Posterior vena cava (tissue), 2 donors: ENCODE data around the gene WBP2. TPM values are rescaled to one million over a fixed set of nuclear protein-coding genes. Genes with fewer than 3 reads are reported as not detected.

Experiments
- DNase-seq: peaks from one replicate; pipeline ENCODE4 v3.0.0-alpha.2; 2020; ENCODE audit warnings: low spot score
- intact Hi-C, 2 donors: fragments of 100-400 bp; cut with DNase I; formaldehyde crosslinking; loops; one replicate each; pipeline versions ENCODE4 v1.14.1 to v1.14.2; 2022 to 2023
- long read RNA-seq, 2 donors: library from polyadenylated mRNA; unstranded; transcript quantifications; one replicate each; pipeline ENCODE4 v2.0.0, GENCODE V29; 2020 to 2021
- total RNA-seq, 2 donors: library from RNA; stranded (reverse); fragmentation: NEBNext Ultra II Directional; extraction: Animal tissue kit (Norgen Biotek cat#: 25700); gene quantifications; one replicate each; pipeline ENCODE4 v1.2.1, GENCODE V29; 2021
- donor health status: DM: yes; HTN: yes; CAD: no.
- donor health status: DM: yes; HTN: yes; CAD: no.

WBP2 gene
- total RNA-seq, result 100 to 1,000 TPM in 1 of 2 donors, 10 to 100 TPM in 1; 75.8 to 111 TPM
- long read RNA-seq, donor 1, transcript WBP2-201 (8 exons, 1,944 nt), result major isoform, 7 of 54 reads
- long read RNA-seq, donor 1, partial matches to known transcripts, result 4 of 54 reads
- long read RNA-seq, donor 1, other reads (novel, unspliced or antisense), result 42 of 54 reads
- long read RNA-seq, donor 2, transcript WBP2-209 (4 exons, 747 nt), result minor isoform, 7 of 221 reads
- long read RNA-seq, donor 2, transcript WBP2-201 (8 exons, 1,944 nt), result major isoform, 80 of 221 reads
- long read RNA-seq, donor 2, partial matches to known transcripts, result 16 of 221 reads
- long read RNA-seq, donor 2, other reads (novel, unspliced or antisense), result 118 of 221 reads

DNA sequence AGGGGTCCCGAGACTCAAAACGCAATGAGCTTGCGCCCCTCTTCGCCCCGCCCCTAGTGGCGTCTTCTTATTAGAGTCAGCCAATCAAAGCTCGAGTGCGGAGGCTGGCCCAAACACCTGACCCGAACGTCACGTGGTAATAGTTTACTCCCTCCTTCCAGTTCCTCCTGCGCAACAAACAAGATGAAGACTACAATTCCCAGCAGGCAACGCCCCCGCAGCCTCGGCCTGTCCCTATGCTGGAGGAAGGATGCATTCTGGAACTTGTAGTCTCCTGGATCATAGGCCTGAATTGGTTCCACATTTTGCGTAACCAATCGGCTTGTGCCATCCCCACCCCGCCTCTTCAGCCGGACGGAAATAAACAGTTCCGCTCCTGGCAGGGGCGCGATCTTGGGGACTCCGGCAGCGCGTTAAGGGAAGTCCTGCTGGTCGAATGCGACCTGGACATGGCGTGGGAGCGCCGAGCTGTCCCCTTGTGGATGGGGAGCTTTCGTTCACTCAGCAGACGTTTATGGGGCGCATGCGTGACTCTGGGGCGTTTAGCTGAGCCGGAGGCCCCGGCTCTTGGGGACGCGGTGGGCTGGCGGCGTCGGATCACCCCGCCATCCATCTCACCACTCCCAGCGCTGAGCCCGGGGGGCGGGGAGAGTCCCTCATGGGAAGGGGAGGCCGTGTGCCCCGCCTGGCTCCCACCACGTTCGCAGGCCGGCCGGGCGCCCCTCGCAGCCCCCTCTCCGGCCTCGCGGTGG lies at the start of gene WBP2:
Gene WBP2, minus strand, starts transcription at position 26 of the 752 bp plus-strand sequence. CDS start 38 bp downstream, outside the sequence.
- intact Hi-C loops, result no loop called here
- peak; percentile 99 for DNase-seq

- no peak for DNase-seq
Measured at GRCh38 chr17:75902406-75902805, 47.3 kb upstream of the WBP2 start.

GRCh38 chr17:75901727-75902126 lies 46.6 kb upstream of the WBP2 start:
- intact Hi-C loops, result loop anchor here in 1 of 2 donors (1.0 kb wide), 1 partner anchor 39 kb away; no protein-coding TSS in a partner anchor
- peak; percentile 75 for DNase-seq

More at GRCh38 chr17:75902406-75902805, 47.3 kb upstream of the WBP2 start:
- intact Hi-C loops, result loop anchor here in 1 of 2 donors (1.0 kb wide), 1 partner anchor 38 kb away; no protein-coding TSS in a partner anchor

GRCh38 chr17:75900691-75901533 lies 45.8 kb upstream of the WBP2 start:
- DNase-seq, result no peak
- intact Hi-C loops, result no loop called here

DNA sequence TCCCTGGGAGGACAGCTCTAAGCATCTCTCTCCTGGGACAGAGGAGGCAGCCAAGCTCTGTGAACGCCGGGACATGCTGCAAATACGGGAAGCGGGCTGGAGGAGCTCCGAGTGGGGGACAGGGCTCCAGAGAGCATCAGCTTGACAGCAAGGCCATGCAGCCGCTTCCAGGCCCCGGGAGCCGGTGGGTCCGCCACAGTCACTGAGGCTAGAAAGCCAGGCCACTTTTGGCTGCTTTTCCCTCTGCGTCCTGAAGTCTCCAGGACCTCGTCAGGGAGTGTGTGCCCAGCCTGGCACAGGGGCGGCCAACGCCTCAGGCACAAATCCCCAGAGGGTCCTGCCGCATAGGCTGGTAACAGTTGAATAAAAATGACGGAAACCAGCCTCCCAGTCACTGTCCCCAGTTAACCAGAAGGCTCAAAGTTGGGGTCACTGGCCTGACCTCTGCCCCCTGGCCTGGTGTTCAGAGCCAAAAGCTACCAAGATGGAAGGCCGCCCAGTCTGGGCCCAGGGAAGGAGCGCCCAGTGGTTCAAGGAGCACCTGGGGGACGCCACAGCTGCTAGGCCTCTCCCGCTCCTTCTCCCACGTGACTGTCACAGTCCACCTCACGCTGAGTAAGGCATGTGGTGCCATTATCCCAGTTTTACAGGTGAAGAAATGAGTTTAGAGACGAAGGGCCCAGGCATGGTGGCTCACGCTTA lies 44.8 kb upstream of the WBP2 start:
- DNase-seq, result no peak

GRCh38 chr17:75899353-75899752 lies 44.2 kb upstream of the WBP2 start:
- DNase-seq, result no peak
- intact Hi-C loops, result no loop called here

More for the DNA sequence above, 44.8 kb upstream of the WBP2 start:
- intact Hi-C loops, result no loop called here

DNA sequence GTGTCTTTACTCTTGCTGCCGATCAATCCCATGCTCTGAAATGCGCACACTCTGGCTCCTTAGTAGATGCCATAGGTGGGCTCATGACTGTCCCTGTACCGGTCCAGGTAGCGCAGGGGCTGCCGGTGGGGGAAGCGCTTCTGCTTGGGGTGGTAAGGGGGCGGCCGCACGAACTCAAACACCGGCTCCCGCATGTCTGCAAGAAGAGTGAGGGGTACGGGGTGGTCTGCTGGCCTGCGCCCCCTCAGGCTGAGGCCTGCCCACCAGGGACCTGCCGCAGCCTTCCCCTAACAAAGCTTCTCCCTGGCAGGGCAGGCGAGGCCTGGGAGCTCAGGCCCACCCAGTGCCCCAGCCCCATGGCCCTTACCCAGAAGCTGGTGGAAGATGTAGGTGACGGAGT lies 43.7 kb upstream of the WBP2 start:
- intact Hi-C loops, result no loop called here
- no peak for DNase-seq

GRCh38 chr17:75898065-75898464 lies 42.9 kb upstream of the WBP2 start:
- DNase-seq, result no peak
- intact Hi-C loops, result no loop called here

DNA sequence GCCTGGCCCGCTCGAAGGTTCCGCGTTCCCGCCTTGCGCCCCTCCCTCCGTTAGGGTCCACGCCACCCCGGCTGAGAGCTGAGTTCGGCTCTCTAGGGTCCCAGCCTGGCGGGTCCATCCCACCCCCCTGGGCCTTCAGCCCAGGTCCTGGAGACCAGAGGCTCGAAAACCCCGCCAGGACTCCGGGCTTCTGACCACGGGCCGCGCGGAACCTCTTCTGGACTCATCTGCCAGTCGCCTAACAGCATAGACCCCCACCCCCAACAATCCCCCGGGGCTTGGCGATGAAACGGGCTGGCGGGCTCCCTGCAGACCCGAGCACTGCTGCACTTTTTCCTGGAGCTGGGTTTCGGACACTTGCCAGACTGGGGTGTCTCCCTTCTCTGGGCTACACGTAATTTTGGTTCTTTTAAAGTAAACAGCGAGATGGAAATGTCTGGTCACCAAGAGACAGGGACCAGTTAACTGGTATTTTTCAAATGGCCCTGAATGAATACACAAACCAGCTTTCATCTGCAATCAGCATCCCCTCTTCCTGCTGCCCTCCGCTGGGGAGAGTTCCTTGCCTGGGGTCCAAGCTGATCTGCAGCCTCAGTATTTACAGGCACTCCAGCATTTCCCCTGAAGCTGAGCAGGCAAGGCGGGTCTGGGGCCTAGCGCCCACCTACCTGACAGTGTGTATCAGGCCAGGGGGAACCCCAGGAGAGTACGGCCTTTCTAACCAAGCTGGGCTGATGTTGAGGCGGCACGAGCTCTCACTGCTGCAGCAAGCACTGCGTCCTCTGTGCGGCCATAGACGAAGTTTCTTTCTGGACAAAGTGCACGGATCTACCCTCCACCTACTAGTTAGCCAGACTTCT lies 42.3 kb upstream of the WBP2 start:
- intact Hi-C loops, result no loop called here
- peak; percentile 88 for DNase-seq

DNA sequence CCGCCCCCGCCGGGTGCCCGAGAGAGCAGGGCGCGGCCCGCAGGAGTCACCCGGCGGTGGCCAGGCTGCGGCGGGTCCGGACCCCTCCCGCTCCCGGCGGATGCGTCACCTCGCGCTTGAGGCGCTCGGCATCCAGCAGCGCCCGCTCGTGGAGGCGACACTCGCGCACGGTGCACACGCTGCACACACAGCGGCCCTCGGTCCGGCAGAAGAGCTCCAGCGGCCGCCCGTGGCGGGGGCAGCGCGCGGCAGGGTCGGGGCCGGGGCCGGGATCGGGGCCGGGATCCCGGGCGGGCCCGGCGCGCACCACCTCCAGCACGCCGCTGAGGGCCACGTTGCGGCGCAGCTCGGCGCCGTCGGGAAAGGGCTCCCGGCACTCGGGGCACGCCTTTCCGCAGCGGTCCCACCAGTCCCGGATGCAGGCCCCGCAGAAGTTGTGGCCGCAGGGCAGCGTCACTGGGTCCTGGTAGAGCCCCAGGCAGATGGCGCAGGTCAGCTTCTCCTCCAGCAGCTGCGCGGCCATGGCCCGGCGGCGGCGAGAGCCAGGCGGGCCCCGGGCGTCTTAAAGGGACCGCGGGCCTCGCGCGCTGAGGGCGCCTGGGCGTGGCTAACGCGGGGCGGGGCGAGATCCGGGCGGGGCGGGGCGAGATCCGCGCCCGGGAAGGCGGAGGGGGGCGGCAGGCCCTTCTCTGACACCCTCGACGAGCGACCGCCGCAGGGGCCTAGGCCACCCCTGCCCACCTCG lies 41.5 kb upstream of the WBP2 start, which contains the start of gene TRIM65:
Gene TRIM65, minus strand, starts transcription at position 537 of the 745 bp plus-strand sequence. Its CDS starts 14 bp downstream, at position 523.
- DNase-seq, result peak; percentile 97
- intact Hi-C loops, result no loop called here

DNA sequence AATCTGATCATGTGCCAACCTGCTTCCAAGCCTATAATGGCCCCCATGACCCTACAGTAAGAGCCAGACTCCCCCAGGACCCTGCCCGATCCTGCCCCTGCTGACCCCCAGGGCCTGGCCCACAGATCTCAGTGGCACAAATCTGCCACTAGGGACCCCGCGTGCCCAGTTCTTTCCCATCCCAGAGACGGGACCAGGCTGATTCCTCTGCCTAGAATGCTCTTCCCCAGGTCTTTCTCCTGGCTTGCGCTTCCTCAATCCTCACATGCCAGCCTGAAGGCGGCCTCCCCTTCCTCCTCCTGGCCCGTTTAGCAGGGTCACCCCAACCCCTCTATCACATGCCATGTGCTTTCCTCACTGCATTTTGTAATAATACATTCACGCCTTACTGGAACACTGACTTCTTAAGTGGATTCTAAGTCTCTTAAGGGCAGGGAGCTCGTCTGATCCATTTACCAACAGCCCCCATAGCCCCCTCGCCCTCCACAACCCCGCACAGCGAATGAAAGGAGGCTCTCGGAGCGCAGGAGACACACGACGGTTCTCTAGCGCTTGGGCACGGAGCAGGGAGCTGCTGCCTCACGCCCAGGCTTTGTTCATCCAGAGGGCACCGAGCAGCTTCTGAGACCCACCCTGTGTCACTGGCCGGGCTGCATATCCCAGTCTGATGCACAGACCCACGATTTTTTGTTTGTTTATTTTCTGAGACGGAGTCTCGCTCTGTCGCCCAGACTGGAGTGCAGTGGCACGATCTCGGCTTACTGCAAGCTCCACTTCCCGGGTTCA lies 40.4 kb upstream of the WBP2 start:
- intact Hi-C loops, result no loop called here
- no peak for DNase-seq

DNA sequence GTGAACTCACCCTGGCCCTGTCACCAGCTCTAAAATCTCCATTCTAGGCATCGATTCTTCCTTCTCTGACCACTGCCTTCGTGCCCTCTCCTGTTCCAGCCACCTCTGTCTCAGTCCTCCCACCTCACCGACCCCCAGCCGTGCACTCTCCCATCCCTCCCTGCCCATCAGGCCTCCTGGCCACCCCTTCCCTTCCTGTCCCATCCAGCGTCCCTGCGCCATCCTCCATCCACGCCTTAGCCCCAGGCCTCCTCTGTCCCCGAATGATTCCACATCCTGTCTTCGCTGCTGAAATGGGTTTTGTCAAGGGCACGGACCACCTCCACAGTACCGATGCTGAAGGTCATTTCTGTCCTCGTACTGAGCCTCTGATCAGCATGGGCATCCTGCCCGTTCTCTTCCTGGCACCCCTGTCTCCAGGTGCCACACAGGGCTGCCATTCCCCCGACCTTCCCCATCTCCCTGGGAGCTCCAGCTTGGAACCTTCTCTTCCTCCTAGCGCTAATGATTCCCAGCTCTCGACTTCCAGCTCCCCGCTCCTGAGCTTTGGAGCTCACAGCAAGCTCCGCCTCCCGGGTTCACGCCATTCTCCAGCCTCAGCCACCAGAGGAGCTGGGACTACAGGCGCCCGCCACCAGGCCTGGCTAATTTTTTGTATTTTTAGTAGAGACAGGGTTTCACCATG lies 39.1 kb upstream of the WBP2 start:
- DNase-seq, result peak; percentile 69
- intact Hi-C loops, result no loop called here

DNA sequence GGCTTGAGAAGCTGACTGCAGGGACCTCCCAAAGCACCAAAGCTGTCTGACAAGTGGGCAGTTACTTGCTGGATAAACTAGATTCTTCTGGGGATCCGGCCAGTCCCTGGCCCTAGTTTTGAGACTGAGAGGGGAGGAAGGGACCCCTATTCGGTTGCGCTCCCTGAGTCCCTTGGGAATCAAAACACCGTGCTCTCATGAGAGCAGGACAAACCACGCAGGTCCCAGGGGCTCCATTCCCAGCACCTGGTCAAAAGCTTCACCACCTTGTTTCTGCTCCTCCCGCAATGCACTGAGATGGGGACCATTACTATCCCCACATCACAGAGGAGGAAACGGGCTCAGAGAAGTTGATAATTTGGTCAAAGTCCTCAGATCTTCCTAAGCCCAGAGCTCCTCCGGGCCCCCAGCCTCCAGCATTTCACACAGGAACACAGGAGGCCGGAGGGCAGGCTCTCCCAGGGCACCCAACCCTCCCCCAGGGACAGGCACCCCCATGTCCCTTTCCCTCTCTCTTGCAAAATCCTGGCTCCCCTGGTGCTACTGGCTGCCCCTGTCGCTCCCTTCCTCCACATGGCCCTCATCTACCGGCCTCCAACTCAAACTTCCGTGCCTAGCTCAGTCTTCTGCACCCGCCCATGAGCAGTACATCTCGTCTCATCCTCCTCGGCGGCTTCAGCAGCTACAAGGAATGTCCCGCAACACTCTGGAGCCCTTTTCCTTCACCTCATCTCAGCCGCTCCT lies 38.3 kb upstream of the WBP2 start:
- DNase-seq, result no peak
- intact Hi-C loops, result no loop called here

DNA sequence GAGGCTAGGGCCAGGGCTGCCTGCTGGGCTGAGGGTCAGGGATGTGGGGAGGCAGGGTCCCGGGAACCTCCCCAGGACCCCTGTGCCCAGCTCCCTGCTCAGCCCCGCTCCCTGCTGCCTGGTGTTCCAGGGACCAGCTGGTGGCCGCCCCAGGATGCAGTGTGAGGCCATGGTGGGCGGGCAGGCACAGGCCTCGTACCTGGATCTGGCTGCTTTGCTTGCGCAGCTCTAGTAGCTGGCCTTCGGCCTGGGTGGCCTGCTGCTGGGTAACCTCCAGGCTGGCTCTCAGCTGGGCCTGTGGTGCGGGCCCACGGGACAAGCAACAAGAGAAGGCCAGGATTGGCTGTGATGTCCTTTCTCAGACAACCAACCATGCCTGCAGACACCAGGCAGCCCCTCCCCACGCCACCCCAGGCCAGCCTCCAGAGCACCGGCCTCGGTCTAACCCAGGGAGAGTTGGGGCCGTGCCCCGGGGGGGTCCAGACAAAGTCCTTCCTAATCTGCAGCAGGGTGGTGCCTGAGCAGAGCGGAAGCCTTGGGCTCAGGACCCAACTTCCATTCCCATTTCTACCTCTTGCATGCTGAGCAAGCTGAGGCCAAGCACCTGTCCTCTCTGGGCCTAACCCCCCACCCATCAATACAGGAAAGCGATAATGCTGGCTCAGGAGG lies 37.6 kb upstream of the WBP2 start:
- intact Hi-C loops, result no loop called here
- DNase-seq, result peak; percentile 73
